ELF-1 (cell line): ENCODE data around the gene ACOX3.

ENCODE experiments used
- DNase-seq: peaks from one replicate; pipeline ENCODE4 v3.0.0-alpha.2; 2016; ENCODE audit warnings: low read depth, low spot score

Gene ACOX3

GRCh38 chr4:8322794-8323704 lies 117.5 kb downstream of the ACOX3 start:
- peak; percentile 73 for DNase-seq

- DNase-seq = no peak
These were observed 118.8 kb downstream of the ACOX3 start for GRCh38 chr4:8321771-8322170.

GRCh38 chr4:8321220-8321619 lies 119.3 kb downstream of the ACOX3 start:
- DNase-seq = no peak

GRCh38 chr4:8320386-8320750 lies 120.2 kb downstream of the ACOX3 start:
- DNase-seq = peak; percentile 74

GRCh38 chr4:8319731-8320385 lies 120.7 kb downstream of the ACOX3 start:
- DNase-seq = no peak

- DNase-seq = no peak
These were observed 121.5 kb downstream of the ACOX3 start for GRCh38 chr4:8319061-8319460.

GRCh38 chr4:8318509-8318908 lies 122.0 kb downstream of the ACOX3 start:
- no peak for DNase-seq

GRCh38 chr4:8317474-8317873 lies 123.0 kb downstream of the ACOX3 start:
- DNase-seq = no peak

GRCh38 chr4:8316911-8317351 lies 123.6 kb downstream of the ACOX3 start:
- DNase-seq = no peak
